ENCODE measurements around the gene LIMCH1. TPM values are rescaled to one million over a fixed set of nuclear protein-coding genes. Genes with fewer than 3 reads are reported as not detected.

The LIMCH1 gene
- total RNA-seq, 1 experiment from 2014 or later = 3.3 TPM

DNA sequence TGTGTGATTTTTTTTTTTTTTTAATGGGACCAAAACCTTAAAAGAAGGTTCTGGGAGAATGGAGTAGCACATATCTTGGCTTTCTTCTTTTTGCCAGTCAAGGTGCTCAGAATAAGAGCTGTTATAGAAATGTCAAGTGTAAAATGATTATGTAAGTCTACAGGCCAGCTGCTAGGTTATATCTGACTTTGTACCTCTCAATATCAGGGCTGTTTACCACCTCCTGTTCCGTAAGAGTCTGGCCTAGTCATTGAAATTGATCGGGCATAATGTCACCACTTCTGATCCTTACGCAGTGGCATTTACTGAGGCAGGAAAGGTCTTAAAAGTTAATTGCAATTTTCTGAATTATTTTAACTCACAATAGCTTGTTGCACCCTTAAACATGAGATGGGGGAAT is 41.1 kb downstream of the LIMCH1 start:
- Mint-ChIP-seq H3K4me1 (0 out of 4 replicates have a peak, but pooled peaks cover 0 to 2% of the 10 kb centered on the region in 2 experiments), H3K36me3 (ENCODE audit: insufficient read depth in 1 of 3, low read depth in 3 of 3) (peaks cover 0 to 8% (median 0%) of the 10 kb centered on the region in 3 experiments; a peak in 1 of 7 replicates), H3K27ac (no peak overlapping the region), H3K27me3 (ENCODE audit: low read depth) (no peaks in the 10 kb centered on the region), H3K4me3 (no peak overlapping the region), H3K9me3 (no peaks in the 10 kb centered on the region; a peak in 1 of 5 replicates)
- no peak overlapping the region for H4K8ac ChIP-seq (replicated peaks; ENCODE audit: insufficient read length, low read depth, low read length)
- no peak overlapping the region for H2BK20ac ChIP-seq (ENCODE audit: low read depth, low read length, poor library complexity, severe bottlenecking)
- H3K4me1 ChIP-seq (ENCODE audit: insufficient read depth, low read length) = no peaks in the 10 kb centered on the region
- H4K20me1 ChIP-seq (ENCODE audit: control insufficient read depth, insufficient read depth, insufficient read length) = no peaks in the 10 kb centered on the region
- H3K4me2 ChIP-seq (ENCODE audit: insufficient read depth, insufficient read length, low read length) = no peak overlapping the region
- DNase-seq = no peak
- H3K79me1 ChIP-seq (ENCODE audit: insufficient read depth, low read depth, low read length, poor library complexity, severe bottlenecking) = no peaks in the 10 kb centered on the region
- H3K56ac ChIP-seq (ENCODE audit: insufficient read length, low read depth, low read length) = no peak overlapping the region
- no peak overlapping the region for H3K14ac ChIP-seq (ENCODE audit: insufficient read depth, low read length)
- no peak overlapping the region for H2BK5ac ChIP-seq (ENCODE audit: insufficient read length, low read length)
- no peak overlapping the region for H2AFZ ChIP-seq (ENCODE audit: low read length)
- no peaks in the 10 kb centered on the region for H3K9me3 ChIP-seq (ENCODE audit: control insufficient read depth, low read depth, low read length)
- no peak overlapping the region for H4K5ac ChIP-seq (ENCODE audit: insufficient read length, low read depth, low read length)
- H4K91ac ChIP-seq (ENCODE audit: insufficient read length, low read depth, low read length) = no peak overlapping the region
- no peak overlapping the region for H2AK5ac ChIP-seq (ENCODE audit: insufficient read length, low read length)
- no peak overlapping the region for H3K27ac ChIP-seq (ENCODE audit: insufficient read length, low read depth, low read length)
- no peak overlapping the region for H3K4ac ChIP-seq (ENCODE audit: low read depth, low read length)
- H2BK15ac ChIP-seq (ENCODE audit: low read depth, low read length) = no peak overlapping the region
- no peaks in the 10 kb centered on the region for H3K79me2 ChIP-seq (ENCODE audit: insufficient read depth, low read length)
- no peak overlapping the region for H2BK120ac ChIP-seq (ENCODE audit: low read depth, low read length, poor library complexity, severe bottlenecking)
- no peak overlapping the region for H3K23ac ChIP-seq (ENCODE audit: insufficient read length, low read depth, low read length)
- no peak overlapping the region for H3K18ac ChIP-seq (ENCODE audit: insufficient read length, low read depth, low read length)
- WGBS (ENCODE audit: extremely low coverage, insufficient read length, low lambda C conversion rate) = no CpG with 5 or more reads among the region's 3 CpGs
- no peak overlapping the region for H2BK12ac ChIP-seq (ENCODE audit: insufficient read length, low read depth, low read length)
- no peak overlapping the region for H3T11ph ChIP-seq (ENCODE audit: low read length)
- H3K9ac ChIP-seq (ENCODE audit: extremely low read depth, insufficient read length, low read length) = no peak overlapping the region
- H3K27me3 ChIP-seq (ENCODE audit: insufficient read depth, low read length) = no peaks in the 10 kb centered on the region
- H3K23me2 ChIP-seq (ENCODE audit: insufficient read length, low read depth, low read length, poor library complexity, severe bottlenecking) = no peaks in the 10 kb centered on the region
- TF ChIP-seq, protein P1, sequence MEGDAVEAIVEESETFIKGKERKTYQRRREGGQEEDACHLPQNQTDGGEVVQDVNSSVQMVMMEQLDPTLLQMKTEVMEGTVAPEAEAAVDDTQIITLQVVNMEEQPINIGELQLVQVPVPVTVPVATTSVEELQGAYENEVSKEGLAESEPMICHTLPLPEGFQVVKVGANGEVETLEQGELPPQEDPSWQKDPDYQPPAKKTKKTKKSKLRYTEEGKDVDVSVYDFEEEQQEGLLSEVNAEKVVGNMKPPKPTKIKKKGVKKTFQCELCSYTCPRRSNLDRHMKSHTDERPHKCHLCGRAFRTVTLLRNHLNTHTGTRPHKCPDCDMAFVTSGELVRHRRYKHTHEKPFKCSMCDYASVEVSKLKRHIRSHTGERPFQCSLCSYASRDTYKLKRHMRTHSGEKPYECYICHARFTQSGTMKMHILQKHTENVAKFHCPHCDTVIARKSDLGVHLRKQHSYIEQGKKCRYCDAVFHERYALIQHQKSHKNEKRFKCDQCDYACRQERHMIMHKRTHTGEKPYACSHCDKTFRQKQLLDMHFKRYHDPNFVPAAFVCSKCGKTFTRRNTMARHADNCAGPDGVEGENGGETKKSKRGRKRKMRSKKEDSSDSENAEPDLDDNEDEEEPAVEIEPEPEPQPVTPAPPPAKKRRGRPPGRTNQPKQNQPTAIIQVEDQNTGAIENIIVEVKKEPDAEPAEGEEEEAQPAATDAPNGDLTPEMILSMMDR (conservative IDR thresholded peaks at IDR 0.05) = no peak
